GM12874 (cell line): ENCODE data around the gene KRTAP16-1.

ENCODE experiments used
- CTCF ChIP-seq: IDR thresholded peaks from 2 replicates; pipeline ENCODE4 v1.5.1; 2011; ENCODE audit warnings: low read depth, mild to moderate bottlenecking, control low read depth, low read length, moderate library complexity; ENCODE audit not compliant: insufficient read depth

The KRTAP16-1 gene

GRCh38 chr17:41322094-41322902 lies 13.2 kb upstream of the KRTAP16-1 start:
- TF ChIP-seq CTCF = peak; percentile 79

- no peak for TF ChIP-seq CTCF
These were observed 9.1 kb upstream of the KRTAP16-1 start for GRCh38 chr17:41318231-41318630.

- no peak for TF ChIP-seq CTCF
These were observed 6.8 kb upstream of the KRTAP16-1 start for GRCh38 chr17:41315814-41316445.

- TF ChIP-seq CTCF = no peak
These were observed 6.2 kb upstream of the KRTAP16-1 start, which contains the start of gene KRTAP17-1 for GRCh38 chr17:41315204-41315794. Gene KRTAP17-1, minus strand, starts transcription at chr17:41315710. Its CDS starts 60 bp downstream, at chr17:41315650.

GRCh38 chr17:41311111-41311510 lies 2.0 kb upstream of the KRTAP16-1 start:
- TF ChIP-seq CTCF = no peak

GRCh38 chr17:41308251-41308917 lies 725 bp downstream of the KRTAP16-1 start:
- no peak for TF ChIP-seq CTCF

- no peak for TF ChIP-seq CTCF
These were observed 1.5 kb downstream of the KRTAP16-1 start for GRCh38 chr17:41307647-41308046.
